Bronchial epithelial cell (primary cell): Measurements from ENCODE around the gene PCP2. TPM values are rescaled to one million over a fixed set of nuclear protein-coding genes. Genes with fewer than 3 reads are reported as not detected.

Experiments used
- DNase-seq: peaks from one replicate; pipeline ENCODE4 v3.0.0-alpha.2; 2010; ENCODE audit warnings: low read depth
- FAIRE-seq: peaks from 2 replicates; lab custom pipeline; 2011; peaks lifted over from hg19 to GRCh38; lab: Jason Lieb, UNC
- H3K27me3 ChIP-seq: 2 replicates; pipeline ENCODE4 v1.5.1; 2011; ENCODE audit warnings: low read length; ENCODE audit not compliant: control insufficient read depth, insufficient read depth
- H3K36me3 ChIP-seq: 2 replicates; pipeline ENCODE4 v1.5.1; 2011; ENCODE audit warnings: low read length; ENCODE audit not compliant: control insufficient read depth, insufficient read depth
- H3K4me3 ChIP-seq: 2 replicates; pipeline ENCODE4 v1.5.1; 2011; ENCODE audit warnings: mild to moderate bottlenecking, low read depth, low read length, control low read depth
- CTCF ChIP-seq: IDR thresholded peaks from 2 replicates; pipeline ENCODE4 v1.5.1; 2011; ENCODE audit warnings: mild to moderate bottlenecking, moderate library complexity, low read length, control low read depth, inconsistent platforms; ENCODE audit not compliant: insufficient read depth, severe bottlenecking
- total RNA-seq: library from RNA; depleted of rRNA; stranded (reverse); fragments of >200 nt; gene quantifications from 2 replicates; pipeline ENCODE4 v1.2.1, GENCODE V29; 2014

PCP2 gene
- total RNA-seq, 1 donor from 2014 or later = not detected

GRCh38 chr19:7637374-7638256, 4.1 kb upstream of the PCP2 start:
- TF ChIP-seq CTCF = no peak
- DNase-seq (no peak), FAIRE-seq (no peak)
- Histone ChIP-seq H3K36me3 (peaks cover 9% of the 10 kb centered on the region), H3K27me3 (no peaks in the 10 kb centered on the region), H3K4me3 (peak overlapping the region; percentile 79)

- no peak for TF ChIP-seq CTCF
- Histone ChIP-seq H3K36me3 (peaks cover 4% of the 10 kb centered on the region), H3K4me3 (peak within 1 kb of the TSS; percentile 79), H3K27me3 (no peaks in the 10 kb centered on the region)
- FAIRE-seq = no peak
- peak; percentile 47 for DNase-seq
These were observed 3.3 kb upstream of the PCP2 start, which contains the start of gene STXBP2 for GRCh38 chr19:7636691-7637373. TSS of gene STXBP2 (plus strand) at chr19:7637110. CDS start at chr19:7637150, 40 bp downstream.

DNA sequence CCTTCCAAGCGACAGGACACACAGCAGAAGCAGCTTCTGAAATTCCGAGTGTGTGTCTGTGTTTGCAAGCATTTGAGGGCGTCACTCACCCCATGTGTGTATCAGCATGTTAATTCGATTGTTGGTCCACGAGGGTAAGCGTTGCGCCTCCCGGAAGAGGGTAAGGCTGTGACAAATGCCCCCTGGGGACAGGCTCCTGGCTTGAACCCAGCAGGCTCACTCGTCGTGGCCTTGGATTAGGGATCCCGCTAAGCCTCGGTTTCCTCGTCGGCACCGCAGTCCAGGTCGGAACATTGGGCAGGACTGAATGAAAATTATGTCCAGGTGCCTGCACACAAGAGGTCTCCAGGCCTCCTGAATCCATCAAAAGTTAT, 2.8 kb upstream of the PCP2 start:
- no peaks in the 10 kb centered on the region for H3K27me3 ChIP-seq
- no peak for DNase-seq
- TF ChIP-seq CTCF = no peak
- no peak for FAIRE-seq
- H3K4me3 ChIP-seq = no peak overlapping the region
- H3K36me3 ChIP-seq = peaks cover 4% of the 10 kb centered on the region

DNA sequence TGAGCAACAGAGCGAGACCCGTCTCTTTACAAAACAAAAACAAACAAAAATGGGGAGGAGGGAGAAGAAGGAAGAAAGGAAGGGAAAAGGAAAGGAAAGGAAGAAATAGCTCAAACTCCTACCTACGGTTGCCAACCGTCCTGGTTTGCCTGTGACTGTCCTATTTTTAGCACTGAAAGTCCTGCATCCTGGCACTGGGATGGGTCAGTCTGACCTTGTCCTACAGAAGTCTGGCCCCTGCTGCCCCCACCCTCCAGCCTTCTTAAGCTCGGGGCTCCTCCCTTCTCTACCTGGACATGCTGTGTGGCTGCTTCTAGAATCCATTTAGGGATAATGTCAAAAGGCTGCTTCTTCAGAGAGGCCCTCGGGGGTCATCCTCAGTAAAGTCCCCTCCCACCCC, 2.2 kb upstream of the PCP2 start:
- no peak overlapping the region for H3K4me3 ChIP-seq
- DNase-seq (no peak), FAIRE-seq (no peak)
- H3K36me3 ChIP-seq = peaks cover 4% of the 10 kb centered on the region
- TF ChIP-seq CTCF = no peak
- no peaks in the 10 kb centered on the region for H3K27me3 ChIP-seq

DNA sequence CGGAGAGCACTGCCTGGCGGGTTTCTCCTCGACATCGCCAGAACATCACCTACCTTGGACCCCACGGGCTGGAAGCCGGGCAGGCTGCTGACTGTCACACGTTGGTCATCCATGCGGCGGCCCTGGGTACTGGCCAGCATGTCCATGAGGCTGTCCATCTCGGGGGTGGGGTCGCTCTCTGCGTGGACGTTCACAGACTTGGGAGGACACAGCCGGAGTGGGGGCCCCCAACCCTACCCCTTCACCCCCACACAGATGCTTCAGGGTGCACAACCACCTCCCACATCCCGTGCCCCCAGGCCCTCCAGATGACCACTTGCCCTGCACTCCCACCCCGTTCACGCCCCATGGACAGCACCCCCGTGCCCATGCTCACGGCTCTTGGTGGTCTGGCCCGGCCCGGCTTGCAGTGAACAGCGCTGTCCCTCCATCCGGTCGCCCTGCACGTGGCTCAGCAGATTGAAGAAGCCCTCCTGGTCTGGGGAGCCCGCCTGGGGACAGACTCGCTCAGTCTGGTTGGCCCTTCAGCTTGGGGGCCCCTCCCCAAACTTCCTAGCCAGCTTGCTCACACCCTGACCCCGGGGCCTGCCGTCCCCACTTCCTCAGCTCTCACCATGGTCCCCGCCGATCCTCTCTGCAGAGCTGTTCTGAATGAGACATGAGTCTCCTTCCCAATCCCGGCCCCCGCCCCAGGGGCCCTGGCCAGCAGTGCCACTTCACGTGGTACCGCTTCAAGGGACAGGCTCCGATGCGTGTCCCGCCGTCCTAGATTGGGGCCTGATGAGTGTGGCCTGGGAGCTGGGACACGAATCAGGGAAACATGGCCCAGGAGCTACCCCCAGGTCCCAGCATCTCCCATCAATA, 947 bp downstream of the PCP2 start:
- Histone ChIP-seq H3K36me3 (no peaks in the 10 kb centered on the region), H3K4me3 (no peak overlapping the region), H3K27me3 (no peaks in the 10 kb centered on the region)
- FAIRE-seq (no peak), DNase-seq (no peak)
- no peak for TF ChIP-seq CTCF
